ENCODE measurements around the gene SARDH. TPM values are rescaled to one million over a fixed set of nuclear protein-coding genes. Genes with fewer than 3 reads are reported as not detected.

The SARDH gene
- total RNA-seq, 1 experiment from 2014 or later = 5.3 TPM

GRCh38 chr9:133785753-133786370 lies 47.7 kb upstream of the SARDH start:
- H3K27me3 Mint-ChIP-seq (ENCODE audit: low read depth) = no peaks in the 10 kb centered on the region
- Histone ChIP-seq H2BK5ac (ENCODE audit: insufficient read length, low read length) (no peak overlapping the region), H3K14ac (ENCODE audit: insufficient read depth, low read length) (no peak overlapping the region), H2BK120ac (ENCODE audit: low read depth, low read length, poor library complexity, severe bottlenecking) (no peak overlapping the region), H3K4me1 (ENCODE audit: insufficient read depth, low read length) (no peaks in the 10 kb centered on the region), H3T11ph (ENCODE audit: low read length) (no peak overlapping the region), H2AFZ (ENCODE audit: low read length) (no peak overlapping the region), H4K5ac (ENCODE audit: insufficient read length, low read depth, low read length) (no peak overlapping the region), H4K8ac (replicated peaks; ENCODE audit: insufficient read length, low read depth, low read length) (no peak overlapping the region), H3K23me2 (ENCODE audit: insufficient read length, low read depth, low read length, poor library complexity, severe bottlenecking) (no peaks in the 10 kb centered on the region), H3K79me2 (ENCODE audit: insufficient read depth, low read length) (no peaks in the 10 kb centered on the region), H2BK15ac (ENCODE audit: low read depth, low read length) (no peak overlapping the region), H3K9ac (ENCODE audit: extremely low read depth, insufficient read length, low read length) (no peak overlapping the region), H4K91ac (ENCODE audit: insufficient read length, low read depth, low read length) (no peak overlapping the region), H2BK12ac (ENCODE audit: insufficient read length, low read depth, low read length) (no peak overlapping the region), H4K20me1 (ENCODE audit: control insufficient read depth, insufficient read depth, insufficient read length) (no peaks in the 10 kb centered on the region), H3K27me3 (ENCODE audit: insufficient read depth, low read length) (no peaks in the 10 kb centered on the region), H3K79me1 (ENCODE audit: insufficient read depth, low read depth, low read length, poor library complexity, severe bottlenecking) (no peaks in the 10 kb centered on the region), H3K56ac (ENCODE audit: insufficient read length, low read depth, low read length) (no peak overlapping the region), H3K4ac (ENCODE audit: low read depth, low read length) (no peak overlapping the region), H3K4me2 (ENCODE audit: insufficient read depth, insufficient read length, low read length) (no peak overlapping the region), H2AK5ac (ENCODE audit: insufficient read length, low read length) (no peak overlapping the region), H3K9me3 (ENCODE audit: control insufficient read depth, low read depth, low read length) (no peaks in the 10 kb centered on the region), H3K27ac (ENCODE audit: insufficient read length, low read depth, low read length) (no peak overlapping the region), H3K18ac (ENCODE audit: insufficient read length, low read depth, low read length) (no peak overlapping the region), H3K23ac (ENCODE audit: insufficient read length, low read depth, low read length) (no peak overlapping the region), H2BK20ac (ENCODE audit: low read depth, low read length, poor library complexity, severe bottlenecking) (no peak overlapping the region)
- no peaks in the 10 kb centered on the region for H3K9me3 Mint-ChIP-seq
- H3K4me3 Mint-ChIP-seq = no peak overlapping the region
- peaks cover 15 to 59% (median 43%) of the 10 kb centered on the region in 3 experiments for H3K36me3 Mint-ChIP-seq (ENCODE audit: insufficient read depth in 1 of 3, low read depth in 3 of 3)
- H3K4me1 Mint-ChIP-seq = peaks cover 0 to 10% of the 10 kb centered on the region in 2 experiments; a peak in 2 of 4 replicates
- no peak overlapping the region for H3K27ac Mint-ChIP-seq
- DNase-seq = no peak
- TF ChIP-seq CTCF (conservative IDR thresholded peaks at IDR 0.05) = no peak
- no CpG with 5 or more reads among the region's 16 CpGs for WGBS (ENCODE audit: extremely low coverage, insufficient read length, low lambda C conversion rate)

Data from H9 (cell line).